AG08395 (cell line): ENCODE data around the gene PIK3CD.
A peak's percentile ranks its signal among the peaks of the same experiment; 100 is the strongest.
"Not testable (repeated sequence)": the region's sequence is repeated elsewhere in the genome, so short reads cannot be mapped to it uniquely, and the experiment has no call there.

Experiments
- DNase-seq: peaks from one replicate; pipeline ENCODE4 v3.0.0; 2012; ENCODE audit warnings: mixed read lengths, low spot score

PIK3CD gene

DNA sequence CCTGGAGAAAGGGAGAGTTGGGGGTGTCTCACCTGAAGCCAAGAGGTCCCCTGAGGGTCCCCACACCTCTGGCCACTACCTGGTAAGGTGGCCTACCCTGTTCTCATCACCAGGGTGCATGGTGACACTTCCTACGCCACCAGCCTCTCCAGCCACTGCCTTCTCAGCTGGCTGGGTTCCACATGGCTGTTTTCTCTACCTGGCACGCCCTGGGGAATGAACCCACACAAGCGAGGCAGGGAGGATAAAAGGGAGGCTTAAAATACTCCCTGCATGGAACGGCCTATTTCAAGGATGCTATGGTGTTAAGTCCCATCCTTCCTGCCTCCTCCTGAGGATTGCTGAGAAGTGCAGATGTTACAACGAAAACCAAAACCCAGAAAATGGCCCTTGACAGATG lies 84.7 kb downstream of the PIK3CD start:
- DNase-seq: no peak

DNA sequence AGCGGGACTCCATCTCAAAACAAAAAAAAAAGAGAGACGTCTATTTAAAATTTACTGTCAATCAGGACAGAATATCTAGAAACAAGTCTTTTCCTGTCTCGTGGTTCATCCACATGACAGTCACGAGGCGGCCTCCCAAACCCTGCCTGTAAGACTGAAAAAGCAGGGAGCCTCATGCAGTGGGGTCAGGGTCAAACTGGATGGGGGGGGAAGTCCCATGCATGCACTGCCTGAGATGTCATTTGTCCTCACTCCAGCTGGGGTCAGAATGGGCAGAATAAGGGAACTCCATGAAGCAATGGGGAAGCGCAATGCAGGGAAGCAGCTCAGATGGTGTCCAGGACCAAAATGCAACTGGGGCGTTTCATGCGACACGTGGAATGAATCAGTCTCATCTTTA lies 85.5 kb downstream of the PIK3CD start:
- no peak for DNase-seq

- no peak for DNase-seq
Measured at GRCh38 chr1:9737671-9738070, 86.1 kb downstream of the PIK3CD start.

DNA sequence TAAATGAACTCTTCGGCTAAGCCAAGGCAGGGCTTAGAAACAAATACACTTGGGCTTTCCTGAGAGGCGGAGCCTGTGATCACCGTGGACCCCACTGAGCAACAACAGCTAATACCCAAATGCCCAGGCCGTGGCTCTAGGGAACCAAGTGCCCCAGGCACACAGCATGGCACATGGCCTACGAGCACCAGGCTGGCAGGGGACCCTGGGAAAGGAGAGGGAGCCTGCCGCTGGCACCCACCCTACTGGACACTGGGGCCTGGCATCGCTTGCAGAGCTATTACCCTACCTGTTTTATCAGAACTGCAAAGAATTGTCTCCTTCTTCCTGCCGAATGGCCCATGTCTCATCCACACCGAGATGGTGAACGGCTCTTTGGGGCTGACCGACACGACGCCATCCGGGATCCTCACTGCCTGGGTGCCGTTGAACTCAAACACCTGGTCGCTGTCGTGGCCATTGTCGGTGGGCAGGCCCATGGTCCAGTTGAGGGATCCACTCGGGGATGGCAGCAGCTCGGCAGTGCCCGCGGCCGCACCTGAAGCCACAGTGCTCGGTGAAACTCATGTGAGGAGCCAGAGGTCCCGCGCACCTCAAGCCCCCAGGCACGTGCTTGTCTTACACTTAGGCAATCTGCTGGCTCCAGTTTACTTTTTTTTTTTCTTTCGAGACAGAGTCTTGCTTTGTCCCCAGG lies 92.7 kb downstream of the PIK3CD start:
- DNase-seq: no peak

DNA sequence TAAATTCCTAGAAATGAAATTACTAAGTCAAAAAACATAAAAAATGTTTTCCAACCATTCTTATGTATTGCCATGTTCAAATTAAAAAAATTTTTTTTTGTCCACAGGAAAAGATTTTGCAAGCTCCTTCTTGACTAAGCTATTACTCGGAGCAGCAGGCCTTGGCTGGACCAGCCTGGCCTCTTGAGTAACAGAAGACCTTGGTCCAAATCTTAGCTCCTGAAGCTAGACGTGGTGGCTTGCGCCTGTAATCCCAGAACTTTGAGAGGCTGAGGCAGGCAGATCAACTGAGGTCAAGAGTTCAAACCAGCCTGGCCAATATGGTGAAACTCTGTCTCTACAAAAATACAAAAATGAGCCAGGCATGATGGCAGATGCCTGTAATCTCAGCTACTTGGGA lies 94.7 kb downstream of the PIK3CD start:
- DNase-seq: no peak

DNA sequence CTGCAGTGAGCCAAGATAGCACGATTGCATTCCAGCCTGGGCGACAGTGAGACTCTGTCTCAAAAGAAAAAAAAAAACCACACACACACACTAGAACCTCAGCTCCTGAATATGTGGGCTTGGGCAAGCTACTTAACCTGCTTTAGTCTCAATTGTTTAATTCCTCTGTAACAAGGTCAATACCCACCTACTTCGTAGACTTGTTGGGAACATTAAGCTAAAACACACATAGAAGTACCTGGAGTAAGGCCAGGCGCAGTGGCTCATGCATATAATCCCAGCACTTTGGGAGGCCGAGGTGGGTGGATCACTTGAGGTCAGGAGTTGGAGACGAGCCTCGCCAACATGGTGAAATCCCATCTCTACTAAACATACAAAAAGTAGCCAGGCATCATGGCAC lies 95.1 kb downstream of the PIK3CD start:
- DNase-seq: no peak

DNA sequence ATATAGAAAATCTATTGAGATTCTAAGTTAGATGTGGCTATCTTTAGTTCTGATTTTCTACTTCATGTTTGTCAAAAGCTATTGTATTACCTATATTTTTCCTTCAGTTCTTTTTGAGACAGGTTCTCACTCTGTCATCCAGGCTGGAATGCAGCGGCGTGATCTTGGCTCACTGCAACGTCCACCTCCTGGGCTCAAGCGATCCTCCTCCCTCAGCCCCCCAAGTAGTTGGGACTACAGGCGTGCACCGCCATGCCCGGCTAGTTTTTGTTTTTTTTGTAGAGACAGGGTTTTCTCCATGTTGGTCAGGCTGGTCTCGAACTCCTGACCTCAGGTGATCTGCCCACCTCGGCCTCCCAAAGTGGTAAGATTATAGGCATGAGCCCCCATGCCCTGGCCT lies 96.9 kb downstream of the PIK3CD start:
- not testable (repeated sequence) for DNase-seq

- DNase-seq: no peak
Measured at GRCh38 chr1:9749361-9749760, 97.8 kb downstream of the PIK3CD start.

- no peak for DNase-seq
Measured at GRCh38 chr1:9751971-9752370, 100.4 kb downstream of the PIK3CD start.

- DNase-seq: peak; percentile 81
Measured at GRCh38 chr1:9753121-9753531, 101.6 kb downstream of the PIK3CD start.

DNA sequence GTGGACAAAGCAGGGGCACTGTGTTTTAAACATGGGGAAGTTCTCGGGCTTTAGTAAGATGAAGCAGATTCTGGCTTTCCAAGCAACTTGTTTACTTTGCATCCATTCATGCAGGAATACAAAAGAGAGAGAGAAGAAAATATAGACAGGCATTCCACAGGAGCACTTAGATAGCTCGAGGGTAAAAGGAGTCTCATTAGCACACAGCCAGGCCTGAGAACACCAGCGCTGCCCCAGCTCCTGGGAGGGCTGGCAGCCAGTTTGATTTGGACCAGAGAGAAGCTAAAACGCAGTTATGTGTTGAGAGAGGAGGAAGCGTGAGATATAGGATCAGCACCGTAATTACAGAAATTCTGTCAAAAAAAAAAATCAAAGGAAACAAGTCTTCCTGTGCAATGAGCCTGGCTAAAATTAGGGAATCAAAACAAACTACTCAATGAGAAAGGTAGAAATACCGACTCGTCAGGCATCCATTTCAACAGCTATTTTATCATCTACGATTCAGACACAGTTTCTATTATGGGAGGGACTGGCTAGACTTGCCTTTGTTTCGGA lies 104.0 kb downstream of the PIK3CD start:
- no peak for DNase-seq

DNA sequence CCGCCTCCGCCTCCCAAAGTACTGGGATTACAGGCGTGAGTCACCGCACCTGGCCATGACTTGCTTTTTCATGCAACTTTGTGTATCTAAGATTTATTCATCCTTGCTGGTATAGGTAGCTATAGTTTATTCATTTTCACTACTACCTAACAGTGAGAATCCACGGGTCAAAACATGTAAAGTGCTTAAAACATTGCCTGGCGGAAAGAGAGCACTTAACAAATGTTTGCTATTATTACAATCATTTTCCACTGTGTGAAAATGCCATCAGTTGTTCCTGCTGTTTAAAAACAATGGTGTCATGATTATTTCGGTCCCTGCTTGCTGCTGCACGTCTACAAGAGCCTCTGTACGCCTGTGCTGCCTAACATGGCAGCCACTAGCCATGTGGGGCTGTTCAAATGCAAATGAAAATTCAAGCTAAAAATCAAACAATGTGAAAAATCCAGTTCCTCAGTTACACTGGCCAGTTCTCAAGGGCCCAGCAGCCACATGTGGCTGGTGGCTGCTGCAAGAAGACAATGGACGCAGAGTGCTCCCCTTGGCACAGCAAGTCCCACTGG lies 107.1 kb downstream of the PIK3CD start:
- DNase-seq: no peak

DNA sequence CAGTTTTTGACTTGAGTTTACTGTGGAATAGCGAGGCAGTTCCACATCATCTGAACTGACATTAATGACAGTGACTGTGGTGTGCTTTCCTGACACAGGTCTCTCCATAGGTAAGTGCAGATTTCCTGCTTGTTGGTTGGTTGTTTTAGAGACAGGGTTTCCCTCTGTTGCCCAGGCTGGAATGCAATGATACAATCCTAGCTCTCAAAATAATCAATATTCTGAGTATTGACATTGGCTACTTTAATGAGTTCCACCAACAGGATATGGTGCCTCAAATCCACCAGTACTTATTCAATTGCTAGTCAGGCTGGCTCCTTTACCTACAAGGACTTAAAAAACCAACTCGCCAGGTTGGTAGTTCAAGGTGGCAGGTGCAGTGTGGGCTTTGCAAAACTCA lies 108.4 kb downstream of the PIK3CD start:
- no peak for DNase-seq

DNA sequence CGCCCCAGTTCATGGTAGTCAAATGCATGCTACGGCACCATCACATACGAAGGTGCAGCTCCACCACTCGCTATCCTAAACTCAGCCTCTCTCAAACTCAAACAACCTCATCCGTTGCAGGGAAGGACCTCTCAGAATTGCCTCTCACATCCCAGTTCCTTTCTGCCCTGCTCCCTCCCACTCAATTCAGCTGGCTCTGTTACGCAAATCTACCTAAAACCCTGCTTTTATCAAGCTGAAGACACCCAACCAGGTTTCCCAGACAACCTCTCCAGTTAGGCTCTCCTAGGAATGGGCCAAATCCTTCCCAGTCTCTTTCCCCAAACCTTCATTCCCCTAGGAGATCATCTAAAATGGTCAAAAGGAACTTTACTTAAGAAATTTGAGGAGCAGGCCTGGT lies 109.3 kb downstream of the PIK3CD start:
- DNase-seq: no peak

GRCh38 chr1:9761855-9762254 lies 110.3 kb downstream of the PIK3CD start:
- DNase-seq: no peak

GRCh38 chr1:9762446-9762845 lies 110.9 kb downstream of the PIK3CD start:
- not testable (repeated sequence) for DNase-seq

GRCh38 chr1:9763914-9764313 lies 112.4 kb downstream of the PIK3CD start:
- no peak for DNase-seq

- no peak for DNase-seq
Measured at GRCh38 chr1:9764550-9764949, 113.0 kb downstream of the PIK3CD start.

GRCh38 chr1:9766759-9767442 lies 115.4 kb downstream of the PIK3CD start:
- peak; percentile 94 for DNase-seq

DNA sequence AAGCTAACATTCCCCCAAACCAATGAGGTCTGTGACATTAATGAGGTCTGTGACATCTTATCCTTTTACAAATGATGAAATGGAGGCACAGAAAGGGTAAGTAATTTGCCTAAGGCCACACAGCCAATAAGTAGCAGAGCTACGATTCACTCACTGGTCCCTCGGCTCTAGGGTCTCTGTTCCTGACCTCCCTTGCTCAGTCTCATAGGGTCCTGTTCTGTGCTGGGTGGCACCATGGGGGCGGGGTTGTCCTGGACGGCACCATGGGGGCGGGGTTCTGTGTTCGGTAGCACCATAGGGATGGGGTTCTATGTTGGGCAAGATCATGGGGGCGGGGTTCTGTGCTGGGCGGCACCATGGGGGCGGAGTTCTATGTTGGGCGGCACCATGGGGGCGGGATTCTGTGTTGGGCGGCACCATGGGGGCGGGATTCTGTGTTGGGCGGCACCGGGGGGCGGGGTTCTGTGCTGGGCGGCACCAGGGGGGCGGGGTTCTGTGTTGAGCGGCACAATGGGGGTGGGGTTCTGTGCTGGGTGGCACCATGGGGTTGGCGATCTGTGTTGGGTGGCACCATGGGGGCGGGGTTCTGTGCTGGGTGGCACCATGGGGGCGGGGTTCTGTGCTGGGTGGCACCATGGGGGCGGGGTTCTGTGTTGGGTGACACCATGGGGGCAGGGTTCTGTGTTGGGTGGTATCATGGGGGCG lies 116.6 kb downstream of the PIK3CD start:
- DNase-seq: no peak

DNA sequence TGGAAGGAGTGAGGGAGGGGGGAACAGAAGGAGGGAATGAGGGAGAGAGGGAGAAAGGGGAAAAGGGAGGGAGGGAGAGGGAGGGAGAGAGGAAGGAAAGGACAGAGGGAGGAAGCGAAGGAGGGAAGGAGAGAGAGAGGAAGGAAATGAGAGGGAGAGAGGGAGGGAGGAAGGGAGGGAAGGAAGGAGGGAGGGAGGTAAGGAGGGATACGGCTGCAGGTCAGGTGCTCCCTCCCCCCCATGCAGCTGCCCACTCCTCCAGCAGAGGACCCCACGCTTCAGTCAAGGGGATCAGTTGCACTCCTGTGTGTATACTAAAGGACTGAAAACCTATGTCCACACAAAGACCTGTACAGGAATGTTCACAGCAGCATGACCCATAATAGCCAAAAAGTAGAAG lies 117.5 kb downstream of the PIK3CD start:
- DNase-seq: no peak

DNA sequence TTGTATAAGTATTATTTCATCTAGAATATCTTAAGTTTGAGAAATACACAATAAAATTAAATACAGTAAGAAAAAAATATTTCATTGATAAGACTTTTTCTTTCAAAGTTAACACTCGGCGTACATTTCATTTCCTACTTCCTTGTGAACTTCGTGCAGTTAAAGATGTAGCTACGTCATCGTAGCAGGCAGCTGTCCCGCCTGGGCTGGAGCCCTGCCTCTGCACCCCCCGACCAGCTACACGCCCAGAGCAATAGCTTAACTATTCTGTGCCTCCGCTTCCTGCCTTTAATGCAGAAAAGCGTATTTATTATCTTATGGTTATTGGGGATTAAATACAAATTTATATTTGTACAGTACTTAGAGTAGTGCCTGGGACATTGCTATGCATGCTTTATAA lies 118.8 kb downstream of the PIK3CD start:
- DNase-seq: no peak
